C1 segment of cervical spinal cord (tissue), 14 donors: ENCODE data around the gene SIRT2.
"Not testable (repeated sequence)": the region's sequence is repeated elsewhere in the genome, so short reads cannot be mapped to it uniquely, and the experiment has no call there.

Source experiments
- DNase-seq, 14 donors: peaks; one replicate each; lab custom pipeline; 2025; lab: John Stamatoyannopoulos, UW

Gene SIRT2

GRCh38 chr19:38869160-38869835 is 30.1 kb downstream of the SIRT2 start:
- peak in 1 of 14 donors; percentile 24 for DNase-seq

- DNase-seq: no peak
These were observed 30.9 kb downstream of the SIRT2 start for GRCh38 chr19:38868551-38868950.

DNA sequence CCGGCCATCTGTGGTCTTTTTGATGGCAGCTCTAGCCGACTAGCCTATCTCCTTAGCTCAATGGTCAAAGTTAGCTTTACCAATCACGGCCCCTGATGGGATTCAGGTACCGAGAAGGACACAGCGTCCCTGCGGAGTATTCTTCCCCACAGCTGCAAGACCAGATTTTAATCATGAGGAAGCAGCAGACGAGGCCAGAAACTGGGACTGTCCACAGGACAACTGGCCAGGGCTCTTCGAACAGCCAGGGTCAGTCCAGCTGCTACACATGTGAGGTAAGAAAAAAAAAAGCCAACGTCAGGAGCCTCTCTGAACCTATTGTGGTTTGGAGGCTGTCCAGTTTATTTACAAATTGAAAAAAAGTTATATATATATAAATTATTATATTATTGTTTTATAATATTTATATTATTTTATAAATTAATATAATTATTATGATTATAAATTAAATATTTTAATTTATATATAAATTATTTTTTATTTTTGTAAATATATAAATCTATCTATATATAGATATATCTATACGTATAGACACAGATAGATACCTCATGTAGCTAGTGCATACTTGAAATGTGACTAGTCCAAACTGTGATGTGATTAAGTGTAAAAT is 32.1 kb downstream of the SIRT2 start:
- DNase-seq: no peak

DNA sequence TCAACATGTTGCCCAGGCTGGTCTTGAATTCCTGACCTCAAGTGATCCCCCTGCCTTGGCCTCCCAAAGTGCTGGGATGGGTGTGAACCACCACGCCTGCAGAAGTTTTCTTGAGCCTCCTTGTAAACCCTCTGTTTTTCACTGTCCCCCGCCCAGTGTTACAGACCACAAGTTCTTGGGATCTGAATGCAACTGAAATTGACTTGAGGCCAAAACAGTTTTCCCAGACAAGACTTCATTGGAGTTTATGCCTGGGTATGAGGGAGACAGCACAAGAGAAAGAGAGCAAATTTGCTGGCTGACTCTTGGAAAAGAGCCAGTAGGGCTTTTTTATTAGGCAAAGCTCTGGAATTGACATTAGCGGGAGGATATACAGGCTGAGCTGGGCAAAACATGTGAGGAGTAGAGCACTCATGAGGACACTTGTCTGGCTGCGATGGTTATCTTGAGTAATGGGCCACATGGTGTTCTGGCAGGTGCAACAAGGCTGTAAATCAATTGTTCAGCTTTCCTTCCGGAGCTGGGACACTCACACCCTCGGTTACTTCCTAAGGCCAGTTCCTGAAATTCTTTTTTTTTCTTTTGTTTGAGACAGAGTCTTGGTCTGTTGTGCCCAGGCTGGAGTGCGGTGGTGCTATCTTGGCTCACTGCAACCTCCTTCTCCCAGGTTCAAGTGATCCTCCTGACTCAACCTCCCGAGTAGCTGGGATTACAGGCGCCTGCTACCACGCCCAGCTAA is 36.9 kb downstream of the SIRT2 start:
- no peak for DNase-seq

DNA sequence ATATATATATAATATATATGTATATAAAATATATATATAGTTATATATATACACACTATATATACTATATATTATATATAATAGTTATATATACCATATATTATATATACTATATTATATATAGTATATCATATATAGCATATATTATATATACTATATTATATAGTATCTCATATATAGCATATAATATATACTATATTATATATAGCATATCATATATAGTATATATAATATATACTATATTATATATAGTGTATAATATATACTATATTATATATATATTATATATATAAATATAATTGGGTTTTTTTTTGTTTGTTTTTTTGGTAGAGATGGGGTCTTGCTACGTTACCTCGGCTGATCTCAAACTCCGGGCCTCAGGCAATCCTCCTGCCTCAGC is 38.0 kb downstream of the SIRT2 start:
- DNase-seq: no peak

DNA sequence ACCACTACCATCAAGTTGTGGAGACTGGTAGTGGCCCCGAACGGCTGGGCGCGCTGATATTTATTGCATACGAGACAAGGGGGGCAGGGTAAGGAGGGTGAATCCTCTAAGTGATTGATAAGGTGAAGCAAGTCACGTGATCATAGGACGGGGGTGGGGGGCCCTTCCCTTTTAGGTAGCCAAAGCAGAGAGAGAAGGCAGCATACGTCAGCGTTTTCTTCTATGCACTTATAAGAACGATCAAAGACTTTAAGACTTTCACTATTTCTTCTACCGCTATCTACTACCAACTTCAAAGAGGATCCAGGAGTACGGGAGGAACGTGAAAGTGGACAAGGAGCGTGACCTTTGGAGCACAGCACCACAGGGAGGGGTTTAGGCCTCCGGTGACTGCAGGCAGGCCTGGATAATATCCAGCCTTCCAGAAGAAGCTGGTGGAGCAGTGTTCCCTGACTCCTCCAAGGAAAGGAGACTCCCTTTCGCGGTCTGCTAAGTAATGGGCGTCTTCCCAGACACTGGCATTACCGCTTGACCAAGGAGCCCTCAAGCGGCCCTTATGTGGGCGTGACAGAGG is 39.7 kb downstream of the SIRT2 start:
- not testable (repeated sequence) for DNase-seq

DNA sequence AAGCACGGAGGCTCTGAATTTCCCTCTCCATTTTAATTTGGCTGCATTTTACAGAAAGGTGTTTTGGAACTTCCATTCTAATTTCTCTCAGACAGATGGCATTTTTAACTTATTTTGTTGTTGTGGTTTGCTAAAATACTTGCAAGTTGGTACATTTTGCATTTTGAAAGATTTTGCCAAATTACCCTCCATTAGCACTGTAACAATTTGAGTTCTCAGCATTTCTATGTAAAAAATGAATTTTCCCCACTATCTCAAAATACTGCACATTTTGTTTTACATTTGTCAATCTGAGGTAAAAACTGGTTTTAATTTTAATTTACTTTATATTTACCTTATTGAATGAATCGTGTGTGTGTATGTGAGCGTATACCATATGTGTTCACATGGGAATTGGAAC is 42.6 kb downstream of the SIRT2 start:
- no peak for DNase-seq

GRCh38 chr19:38855751-38856150 is 43.7 kb downstream of the SIRT2 start:
- not testable (repeated sequence) for DNase-seq

DNA sequence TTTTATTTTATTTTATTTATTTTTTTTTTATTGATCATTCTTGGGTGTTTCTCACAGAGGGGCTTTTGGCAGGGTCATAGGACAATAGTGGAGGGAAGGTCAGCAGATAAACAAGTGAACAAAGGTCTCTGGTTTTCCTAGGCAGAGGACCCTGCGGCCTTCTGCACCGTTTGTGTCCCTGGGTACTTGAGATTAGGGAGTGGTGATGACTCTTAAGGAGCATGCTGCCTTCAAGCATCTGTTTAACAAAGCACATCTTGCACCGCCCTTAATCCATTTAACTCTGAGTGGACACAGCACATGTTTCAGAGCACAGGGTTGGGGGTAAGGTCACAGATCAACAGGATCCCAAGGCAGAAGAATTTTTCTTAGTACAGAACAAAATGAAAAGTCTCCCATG is 44.5 kb downstream of the SIRT2 start:
- DNase-seq: not testable (repeated sequence)

DNA sequence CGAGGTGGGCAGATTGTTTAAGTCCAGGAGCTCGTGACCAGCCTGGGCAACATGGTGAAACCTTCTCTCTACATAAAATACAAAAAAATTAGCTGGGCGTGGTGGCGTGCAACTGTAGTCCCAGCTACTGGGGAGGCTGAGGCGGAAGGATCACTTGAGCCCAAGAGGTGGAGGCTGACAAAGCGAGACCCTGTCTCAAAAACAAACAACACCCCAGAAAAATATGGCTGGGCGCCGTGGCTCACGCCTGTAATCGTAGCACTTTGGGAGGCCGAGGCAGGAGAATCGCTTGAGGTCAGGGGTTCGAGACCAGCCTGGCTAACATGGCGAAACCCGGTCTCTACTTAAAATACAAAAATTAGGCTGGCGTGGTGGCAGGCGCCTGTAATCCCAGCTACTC is 46.2 kb downstream of the SIRT2 start:
- no peak for DNase-seq

DNA sequence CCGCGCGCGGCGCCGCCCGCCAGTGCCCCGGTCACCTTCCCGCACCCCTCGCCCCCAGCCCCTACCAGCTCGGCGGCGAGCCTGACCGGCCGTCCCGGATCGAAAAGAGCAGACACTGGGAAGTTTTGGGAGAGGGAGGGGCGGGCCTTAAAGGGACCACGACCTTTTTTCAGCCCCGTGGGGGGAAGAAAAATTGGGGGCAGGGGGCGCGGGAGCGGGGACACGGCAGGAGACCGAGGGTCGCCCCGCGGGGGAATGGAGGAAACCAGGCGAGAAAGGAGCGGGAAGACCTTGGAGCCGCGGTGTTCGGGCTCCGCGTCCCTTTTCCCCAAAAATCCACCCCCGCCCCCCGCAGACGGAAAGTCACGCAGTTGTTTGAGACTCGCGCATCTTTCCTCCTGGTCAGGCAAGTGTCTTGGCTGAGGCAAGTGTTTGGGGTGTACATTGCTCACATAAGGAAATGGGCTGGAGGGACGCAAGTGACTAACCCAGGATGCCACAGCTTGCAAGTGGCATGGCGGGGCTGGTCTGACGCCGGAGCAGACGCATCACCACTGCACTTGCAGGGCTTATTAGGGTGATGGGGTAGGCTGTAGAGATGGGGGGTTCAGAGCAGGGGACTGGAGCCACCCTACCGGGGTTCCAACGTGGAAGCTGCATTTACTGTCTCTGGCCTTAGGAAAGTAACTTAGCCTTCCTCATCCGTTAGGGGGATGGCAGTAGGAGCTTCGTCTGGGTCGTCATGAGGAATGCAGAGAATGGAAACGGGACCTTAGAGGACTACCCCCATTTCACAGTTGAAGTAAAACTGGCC is 47.0 kb downstream of the SIRT2 start:
- peak in 9 of 14 donors; percentile 51 to 75 (median 62) for DNase-seq

DNA sequence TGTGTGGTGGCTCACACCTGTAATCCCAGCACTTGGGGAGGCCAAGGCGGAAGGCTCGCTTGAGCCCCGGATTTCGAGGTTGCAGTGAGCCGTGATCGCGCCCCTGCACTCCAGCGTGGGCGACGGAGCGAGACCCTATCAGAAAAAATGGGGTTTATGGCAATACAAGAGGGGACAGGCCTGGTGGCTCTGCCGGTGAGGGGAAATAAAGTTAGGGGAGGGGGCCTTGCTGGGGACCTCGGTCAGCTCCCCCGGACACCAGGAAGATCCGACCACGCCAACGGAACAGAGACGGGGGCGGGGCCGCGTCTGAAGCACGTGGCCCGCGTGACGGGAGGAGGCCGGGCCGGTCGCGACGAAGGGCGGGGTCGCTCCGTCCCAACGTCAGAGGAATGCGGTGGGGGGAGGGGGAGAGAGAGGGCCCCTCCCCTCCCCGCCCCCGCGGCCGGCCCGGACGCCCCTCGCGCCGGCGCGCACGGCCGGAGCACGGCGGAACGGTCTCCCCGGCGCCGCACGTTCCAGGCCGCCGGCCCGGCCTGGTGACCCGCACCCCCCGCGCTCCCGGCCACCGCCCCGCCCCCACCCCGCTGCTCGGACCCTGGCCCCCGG is 47.7 kb downstream of the SIRT2 start:
- peak; percentile 49 to 90 (median 83) for DNase-seq

DNA sequence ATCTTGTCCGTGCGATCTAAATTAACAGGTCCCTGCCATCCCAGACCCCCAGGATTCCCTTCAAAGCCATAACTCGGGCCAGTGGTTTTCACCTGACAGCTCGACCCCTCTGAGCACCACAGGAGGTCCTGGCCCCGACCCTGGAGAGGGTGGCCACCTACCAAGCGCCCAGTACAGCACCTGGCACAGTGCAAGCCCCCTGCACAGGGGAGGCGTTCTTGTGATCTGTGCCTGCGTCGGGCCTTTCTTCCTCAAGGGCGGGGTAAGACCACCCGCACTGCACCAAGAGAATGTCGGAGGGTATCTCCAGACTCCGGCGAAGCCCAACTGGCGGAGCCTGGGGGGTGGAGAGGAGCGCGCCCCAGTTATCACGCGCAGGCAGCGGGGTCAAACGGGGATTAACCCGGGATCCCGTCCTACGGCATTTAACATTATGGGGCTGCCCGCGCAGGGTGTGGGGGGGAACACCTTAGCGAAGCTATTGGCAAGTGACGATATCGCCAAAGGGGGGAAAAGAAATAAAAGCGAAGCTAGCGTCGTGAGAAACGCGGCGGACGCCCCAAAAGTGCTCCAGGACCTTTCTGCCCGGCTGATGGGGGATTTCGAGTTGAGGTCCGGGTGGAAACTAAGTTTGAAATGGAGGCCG is 48.3 kb downstream of the SIRT2 start:
- DNase-seq: peak in 4 of 14 donors; percentile 40 to 58 (median 46)

- DNase-seq: peak in 5 of 14 donors; percentile 99 to 100 (median 100)
These were observed 48.9 kb downstream of the SIRT2 start for GRCh38 chr19:38850436-38850975.

DNA sequence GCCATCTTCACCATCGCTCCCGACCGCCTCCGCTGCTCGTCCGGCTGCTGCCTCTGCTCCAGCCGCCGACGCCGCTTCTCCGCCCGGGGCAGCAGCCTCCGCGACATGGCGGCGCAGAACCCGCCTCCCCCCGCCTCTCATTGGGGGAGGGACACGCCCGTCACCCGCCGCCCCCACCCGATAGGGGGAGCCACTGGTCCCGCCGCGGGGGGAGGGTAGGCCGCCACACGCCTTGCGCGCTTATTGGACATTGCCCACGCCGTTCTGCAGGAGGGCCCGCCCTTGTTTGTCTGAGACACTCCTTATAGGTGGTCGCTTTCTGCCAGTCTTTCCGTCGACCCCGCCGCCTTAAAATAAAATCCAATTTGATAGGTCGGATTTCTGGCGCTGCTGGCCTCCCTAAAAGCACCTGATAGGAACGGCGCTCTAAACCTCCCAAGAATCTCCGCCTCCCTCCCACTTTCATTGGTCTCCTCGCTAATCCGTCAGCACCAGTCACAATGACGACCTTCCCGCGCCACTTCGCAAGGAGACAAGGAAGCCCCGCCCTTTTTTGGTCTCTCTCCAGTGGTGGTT is 49.5 kb downstream of the SIRT2 start, which contains the start of gene HNRNPL:
Gene HNRNPL (minus strand): TSS at position 127 of the 576 bp plus-strand sequence. CDS start 20 bp downstream, at position 107.
- peak; percentile 99 to 100 (median 100) for DNase-seq

DNA sequence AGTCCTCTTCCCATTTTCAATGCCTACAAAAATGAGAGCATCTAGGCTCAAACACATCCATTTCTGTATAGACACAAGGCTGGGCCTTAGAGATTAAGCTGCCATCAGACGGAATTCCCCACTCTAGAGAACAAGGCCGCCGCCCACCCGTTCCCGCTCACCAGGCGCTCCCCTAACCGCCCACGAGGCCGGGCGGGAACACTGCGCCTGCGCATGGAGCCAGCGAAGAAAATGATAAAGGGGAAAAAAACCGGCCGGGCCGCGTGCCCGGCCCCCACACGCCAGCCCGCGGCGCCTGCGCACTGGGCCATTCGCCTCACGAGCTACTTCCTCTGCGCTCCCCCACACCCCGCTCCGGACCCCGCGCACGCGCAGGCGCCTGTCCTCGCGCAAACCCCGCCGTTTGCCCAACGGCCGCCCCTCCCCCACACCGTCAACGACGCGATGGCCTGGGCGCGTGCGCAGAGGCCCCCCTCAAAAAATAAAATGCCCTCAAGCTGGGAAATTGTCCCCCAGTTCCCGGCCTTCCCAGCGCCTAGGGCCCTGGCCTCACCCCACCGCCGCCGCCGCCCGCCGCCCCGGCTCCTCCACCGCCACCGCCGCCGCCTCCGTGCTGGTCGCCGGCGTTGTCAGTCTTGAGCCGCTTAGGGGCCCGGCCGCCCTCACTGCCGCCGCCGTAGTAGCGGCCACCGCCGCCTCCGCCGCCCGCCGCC is 50.1 kb downstream of the SIRT2 start:
- DNase-seq: peak; percentile 55 to 96 (median 88)

DNA sequence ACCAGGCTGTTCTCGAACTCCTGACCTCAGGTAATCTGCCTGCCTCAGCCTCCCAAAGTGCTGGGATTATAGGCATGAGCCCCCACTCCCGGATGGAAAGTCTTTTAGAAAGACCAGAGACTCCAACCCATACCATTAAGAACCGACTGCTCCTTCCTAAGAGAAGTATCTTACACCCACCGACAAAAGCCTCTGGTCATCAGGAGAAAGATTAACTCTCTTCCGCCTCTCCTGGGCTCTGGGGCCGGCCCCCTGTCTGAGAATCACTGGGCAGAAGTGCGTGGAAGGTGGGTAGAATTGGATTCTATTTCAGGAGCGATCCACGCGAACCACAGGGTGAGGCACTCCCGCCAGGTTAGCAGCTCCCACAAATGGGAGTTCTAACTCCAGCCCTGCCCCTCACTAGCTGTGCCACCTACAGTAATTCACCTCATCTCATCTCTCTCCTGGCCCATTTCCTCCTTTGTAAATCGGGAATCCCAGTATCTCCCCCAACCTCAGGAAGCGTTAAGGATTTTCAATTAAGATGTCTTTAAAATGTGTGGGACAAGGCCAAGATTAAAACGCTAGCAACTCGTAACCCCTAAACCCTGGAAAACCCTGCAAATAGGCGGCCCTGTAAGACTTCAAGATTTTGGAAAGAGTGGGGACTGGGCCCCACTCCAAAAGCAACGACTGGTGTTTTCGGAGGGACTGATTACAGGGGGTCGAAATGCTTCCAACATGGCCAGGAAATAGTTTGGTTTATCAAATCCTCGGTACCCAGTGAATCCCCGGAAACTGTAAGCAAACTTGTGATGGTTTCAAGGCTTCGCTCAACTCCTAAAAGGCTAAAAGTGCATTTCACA is 50.9 kb downstream of the SIRT2 start:
- DNase-seq: no peak

- DNase-seq: no peak
These were observed 53.3 kb downstream of the SIRT2 start for GRCh38 chr19:38846097-38846496.
